SK-N-SH treated with all-trans-retinoic acid at 6 μM for 48 hours (cell line): ENCODE results near the gene PIGX.

Experiments used
- ATAC-seq: fragments of 200-7000 bp; cut with Tn5 transposase; 3 replicates; pipeline ENCODE4 v1.9.1; 2020; ENCODE audit warnings: mild to moderate bottlenecking, moderate library complexity
- ARNTL ChIP-seq: fragments of 450-650 bp; formaldehyde crosslinking; IDR thresholded peaks from 2 replicates; pipeline ENCODE4 v1.5.0; 2020; ENCODE audit warnings: low read depth, mild to moderate bottlenecking, moderate library complexity, borderline replicate concordance
- CREB5 ChIP-seq: fragments of 250-450 bp; sonication (Bioruptor Pico); IDR thresholded peaks from 2 replicates; pipeline ENCODE4 v1.5.1; 2020; ENCODE audit warnings: low read depth, mild to moderate bottlenecking, moderate library complexity
- ESRRG ChIP-seq: fragments of 250-450 bp; sonication (Bioruptor Pico); IDR thresholded peaks from 2 replicates; pipeline ENCODE4 v1.6.1; 2021; ENCODE audit warnings: mild to moderate bottlenecking
- GLIS3 ChIP-seq: fragments of 250-450 bp; sonication (Bioruptor Pico); IDR thresholded peaks from 2 replicates; pipeline ENCODE4 v1.5.0; 2020; ENCODE audit warnings: mild to moderate bottlenecking, moderate library complexity
- ISL1 ChIP-seq: fragments of 250-450 bp; sonication (Bioruptor Pico); IDR thresholded peaks from 2 replicates; pipeline ENCODE4 v2.1.2; 2022; ENCODE audit warnings: mild to moderate bottlenecking, moderate library complexity
- OSR1 ChIP-seq: fragments of 250-450 bp; sonication (Bioruptor Pico); IDR thresholded peaks from 2 replicates; pipeline ENCODE4 v1.8.0; 2022; ENCODE audit warnings: moderate library complexity, mild to moderate bottlenecking, inconsistent platforms
- POU6F1 ChIP-seq: fragments of 250-450 bp; sonication (Bioruptor Pico); IDR thresholded peaks from 2 replicates; pipeline ENCODE4 v1.8.0; 2021; ENCODE audit warnings: low read depth, mild to moderate bottlenecking, moderate library complexity, borderline replicate concordance
- RARB ChIP-seq: fragments of 250-450 bp; sonication (Bioruptor Pico); IDR thresholded peaks from 2 replicates; pipeline ENCODE4 v1.8.0; 2021; ENCODE audit warnings: mild to moderate bottlenecking, moderate library complexity
- SNAI2 ChIP-seq: fragments of 250-450 bp; sonication (Bioruptor Pico); IDR thresholded peaks from 2 replicates; pipeline ENCODE4 v1.5.0; 2020; ENCODE audit warnings: mild to moderate bottlenecking, moderate library complexity
- TCF4 ChIP-seq: fragments of 250-450 bp; sonication (Bioruptor Pico); IDR thresholded peaks from 2 replicates; pipeline ENCODE4 v1.8.0; 2021; ENCODE audit warnings: mild to moderate bottlenecking, moderate library complexity, borderline replicate concordance
- ZC3H10 ChIP-seq: fragments of 250-450 bp; sonication (Bioruptor Pico); IDR thresholded peaks from 2 replicates; pipeline ENCODE4 v1.5.1; 2021; ENCODE audit warnings: mild to moderate bottlenecking, moderate library complexity
- ZFP3 ChIP-seq: fragments of 250-450 bp; sonication (Bioruptor Pico); IDR thresholded peaks from 2 replicates; pipeline ENCODE4 v1.5.0; 2020; ENCODE audit warnings: mild to moderate bottlenecking, moderate library complexity
- ZFP30 ChIP-seq: fragments of 450-650 bp; formaldehyde crosslinking; IDR thresholded peaks from 2 replicates; pipeline ENCODE4 v1.5.0; 2022; ENCODE audit warnings: mild to moderate bottlenecking, moderate library complexity
- ZNF565 ChIP-seq: fragments of 450-650 bp; formaldehyde crosslinking; conservative IDR thresholded peaks from 2 replicates; pipeline ENCODE4 v1.5.0; 2020; ENCODE audit warnings: low read depth, mild to moderate bottlenecking, moderate library complexity
- ZNF70 ChIP-seq: fragments of 450-650 bp; formaldehyde crosslinking; IDR thresholded peaks from 2 replicates; pipeline ENCODE4 v1.5.0; 2020; ENCODE audit warnings: mild to moderate bottlenecking, moderate library complexity
- TF ChIP-seq, protein P1 (sequence below): fragments of 250-450 bp; sonication (Bioruptor Pico); IDR thresholded peaks from 2 replicates; pipeline ENCODE4 v1.5.0; 2020; ENCODE audit warnings: mild to moderate bottlenecking, moderate library complexity
- TF ChIP-seq, protein P2 (sequence below): fragments of 250-450 bp; sonication (Bioruptor Pico); IDR thresholded peaks from 2 replicates; pipeline ENCODE4 v1.8.0; 2020; ENCODE audit warnings: mild to moderate bottlenecking, moderate library complexity, borderline replicate concordance

PIGX gene

DNA sequence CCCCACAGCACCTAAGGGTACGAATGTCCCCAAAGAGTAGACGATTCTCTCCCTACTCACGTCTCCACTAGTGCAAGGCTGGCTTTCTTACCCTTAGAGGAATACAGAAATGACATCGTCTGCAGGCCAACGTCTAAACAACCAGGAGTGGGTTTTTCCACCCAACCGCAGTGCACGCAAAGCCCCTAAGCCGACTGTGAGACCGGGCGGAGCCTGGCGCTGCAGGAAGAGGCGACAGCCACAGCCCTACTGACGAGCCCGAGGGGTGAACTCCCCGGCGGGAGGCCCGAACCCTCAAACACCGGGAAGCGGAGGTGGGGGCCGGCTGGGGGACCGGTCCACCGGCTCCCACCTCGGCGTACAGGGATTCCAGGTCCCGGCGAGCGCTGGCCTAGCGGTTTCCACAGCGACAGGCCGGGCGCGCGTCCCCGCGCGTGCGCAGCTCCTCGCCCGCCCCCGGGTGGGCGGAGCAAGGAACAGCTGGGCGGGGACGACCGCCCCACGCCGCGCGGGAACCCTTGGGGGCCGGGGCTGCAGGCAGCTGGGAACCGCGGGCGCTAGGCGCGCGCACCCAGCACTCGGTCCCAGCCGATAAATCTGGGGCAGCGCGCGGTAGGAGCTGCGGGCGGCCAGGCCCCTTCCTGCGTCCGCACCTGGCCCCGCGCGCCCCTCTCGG, at the start of gene PIGX, which contains the start of gene CEP19:
Gene PIGX (plus strand): TSS at position 540 of the 676 bp plus-strand sequence.
Gene CEP19 (minus strand): TSS at position 413 of the 676 bp plus-strand sequence. CDS start 3,593 bp downstream, outside the sequence.
- peak; percentile 89 for ATAC-seq
- TF ChIP-seq, protein P1, sequence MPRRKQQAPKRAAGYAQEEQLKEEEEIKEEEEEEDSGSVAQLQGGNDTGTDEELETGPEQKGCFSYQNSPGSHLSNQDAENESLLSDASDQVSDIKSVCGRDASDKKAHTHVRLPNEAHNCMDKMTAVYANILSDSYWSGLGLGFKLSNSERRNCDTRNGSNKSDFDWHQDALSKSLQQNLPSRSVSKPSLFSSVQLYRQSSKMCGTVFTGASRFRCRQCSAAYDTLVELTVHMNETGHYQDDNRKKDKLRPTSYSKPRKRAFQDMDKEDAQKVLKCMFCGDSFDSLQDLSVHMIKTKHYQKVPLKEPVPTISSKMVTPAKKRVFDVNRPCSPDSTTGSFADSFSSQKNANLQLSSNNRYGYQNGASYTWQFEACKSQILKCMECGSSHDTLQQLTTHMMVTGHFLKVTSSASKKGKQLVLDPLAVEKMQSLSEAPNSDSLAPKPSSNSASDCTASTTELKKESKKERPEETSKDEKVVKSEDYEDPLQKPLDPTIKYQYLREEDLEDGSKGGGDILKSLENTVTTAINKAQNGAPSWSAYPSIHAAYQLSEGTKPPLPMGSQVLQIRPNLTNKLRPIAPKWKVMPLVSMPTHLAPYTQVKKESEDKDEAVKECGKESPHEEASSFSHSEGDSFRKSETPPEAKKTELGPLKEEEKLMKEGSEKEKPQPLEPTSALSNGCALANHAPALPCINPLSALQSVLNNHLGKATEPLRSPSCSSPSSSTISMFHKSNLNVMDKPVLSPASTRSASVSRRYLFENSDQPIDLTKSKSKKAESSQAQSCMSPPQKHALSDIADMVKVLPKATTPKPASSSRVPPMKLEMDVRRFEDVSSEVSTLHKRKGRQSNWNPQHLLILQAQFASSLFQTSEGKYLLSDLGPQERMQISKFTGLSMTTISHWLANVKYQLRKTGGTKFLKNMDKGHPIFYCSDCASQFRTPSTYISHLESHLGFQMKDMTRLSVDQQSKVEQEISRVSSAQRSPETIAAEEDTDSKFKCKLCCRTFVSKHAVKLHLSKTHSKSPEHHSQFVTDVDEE (CRISPR knock-in tag): 0 out of 2 replicates have a peak, but pooled peaks have one; percentile 52
- TF ChIP-seq GLIS3 (CRISPR knock-in tag): no peak
- TF ChIP-seq, all 23 proteins: peak for 1

- TF ChIP-seq ZFP30 (CRISPR knock-in tag) (no peak), TCF4 (CRISPR knock-in tag) (no peak), ZC3H10 (CRISPR knock-in tag) (no peak)
- peak; percentile 60 for ATAC-seq
Measured at GRCh38 chr3:196662711-196663571, 49.2 kb upstream of the PIGX start.

DNA sequence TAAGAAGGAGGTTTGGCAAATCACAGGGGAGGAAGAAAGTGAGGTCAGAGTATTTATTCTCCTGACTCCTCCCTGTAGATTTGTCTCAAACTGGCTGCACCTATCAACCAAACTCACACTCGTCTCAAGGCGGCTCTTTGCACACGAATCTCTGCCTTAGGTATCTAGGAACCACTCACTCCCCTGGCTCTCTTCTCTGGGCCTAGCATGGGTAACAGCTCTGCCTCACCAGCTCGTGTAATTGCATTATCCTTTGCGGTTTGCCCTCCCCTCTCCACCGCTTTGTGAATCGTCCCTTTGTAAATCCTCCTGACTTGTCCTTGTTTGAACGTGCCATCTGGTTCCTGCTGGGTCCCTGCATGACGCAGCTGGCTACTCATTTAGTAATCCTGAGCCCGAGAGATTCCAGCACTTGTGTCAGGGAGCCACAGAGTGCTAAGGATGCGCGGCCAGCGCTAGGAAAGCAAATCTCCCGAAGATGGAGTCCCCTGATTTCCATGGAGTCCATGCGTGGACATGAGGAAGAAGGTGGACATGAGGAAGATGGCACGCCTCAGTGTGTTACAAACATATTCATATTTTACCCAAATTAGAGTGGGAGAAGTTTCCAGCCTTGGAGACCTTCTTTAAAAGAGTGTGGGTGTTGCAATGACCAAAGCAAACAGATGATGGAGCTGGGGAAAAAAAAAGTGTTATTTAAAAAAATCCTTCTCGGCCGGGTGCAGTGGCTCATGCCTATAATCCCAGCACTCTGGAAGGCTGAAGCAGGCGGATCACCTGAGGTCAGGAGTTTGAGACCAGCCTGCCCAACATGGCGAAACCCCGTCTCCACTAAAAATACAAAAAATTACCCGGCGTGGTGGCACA, 45.9 kb upstream of the PIGX start:
- TF ChIP-seq ISL1 (CRISPR knock-in tag) (peak; percentile 40; the same call in 1 of the 2 replicates), CREB5 (no peak), ZFP30 (CRISPR knock-in tag) (no peak), ZNF70 (CRISPR knock-in tag) (no peak), ARNTL (CRISPR knock-in tag) (no peak)
- TF ChIP-seq, protein P1 (CRISPR knock-in tag): no peak
- ATAC-seq: peak; percentile 69

DNA sequence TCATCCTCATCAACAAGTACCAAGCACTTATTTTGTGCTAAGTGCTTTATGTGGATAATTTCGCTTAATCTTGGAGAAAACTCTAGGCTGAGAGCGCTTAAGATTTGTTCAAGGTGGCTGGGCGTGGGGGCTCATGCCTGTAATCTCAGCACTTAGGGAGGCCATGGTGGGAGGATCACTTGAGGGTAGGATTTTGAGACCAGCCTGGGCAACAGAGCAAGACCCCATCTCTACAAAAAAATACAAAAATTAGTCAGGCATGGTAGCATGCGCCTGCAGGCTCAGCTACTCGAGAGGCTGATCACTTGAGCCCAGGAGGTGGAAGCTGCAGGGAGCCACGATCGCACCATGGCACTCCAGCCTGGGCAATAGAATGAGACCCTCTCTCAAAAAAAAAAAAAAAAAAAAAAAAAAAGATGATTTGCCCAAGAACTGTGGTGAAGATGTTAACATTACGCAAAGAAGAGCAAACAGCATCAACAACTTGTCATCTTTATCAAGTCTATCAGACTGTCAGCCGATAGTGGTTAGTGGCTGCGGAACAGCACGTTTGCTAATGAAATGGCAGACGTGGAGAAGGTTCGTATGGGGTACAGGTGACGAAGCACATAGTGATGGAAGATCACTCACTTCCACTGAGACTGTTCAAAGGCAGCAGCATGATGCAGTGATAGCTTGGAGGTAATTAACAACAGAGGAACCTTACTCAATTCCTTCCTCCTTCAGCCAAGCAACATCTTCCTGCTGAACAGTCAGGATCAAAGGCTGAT, 44.9 kb upstream of the PIGX start:
- no peak for ATAC-seq
- TF ChIP-seq ZFP3 (CRISPR knock-in tag) (no peak), ZFP30 (CRISPR knock-in tag) (no peak), ESRRG (CRISPR knock-in tag) (no peak)

- no peak for ATAC-seq
- TF ChIP-seq, protein P2, sequence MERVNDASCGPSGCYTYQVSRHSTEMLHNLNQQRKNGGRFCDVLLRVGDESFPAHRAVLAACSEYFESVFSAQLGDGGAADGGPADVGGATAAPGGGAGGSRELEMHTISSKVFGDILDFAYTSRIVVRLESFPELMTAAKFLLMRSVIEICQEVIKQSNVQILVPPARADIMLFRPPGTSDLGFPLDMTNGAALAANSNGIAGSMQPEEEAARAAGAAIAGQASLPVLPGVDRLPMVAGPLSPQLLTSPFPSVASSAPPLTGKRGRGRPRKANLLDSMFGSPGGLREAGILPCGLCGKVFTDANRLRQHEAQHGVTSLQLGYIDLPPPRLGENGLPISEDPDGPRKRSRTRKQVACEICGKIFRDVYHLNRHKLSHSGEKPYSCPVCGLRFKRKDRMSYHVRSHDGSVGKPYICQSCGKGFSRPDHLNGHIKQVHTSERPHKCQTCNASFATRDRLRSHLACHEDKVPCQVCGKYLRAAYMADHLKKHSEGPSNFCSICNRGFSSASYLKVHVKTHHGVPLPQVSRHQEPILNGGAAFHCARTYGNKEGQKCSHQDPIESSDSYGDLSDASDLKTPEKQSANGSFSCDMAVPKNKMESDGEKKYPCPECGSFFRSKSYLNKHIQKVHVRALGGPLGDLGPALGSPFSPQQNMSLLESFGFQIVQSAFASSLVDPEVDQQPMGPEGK: no peak
- no peak for TF ChIP-seq CREB5
- TF ChIP-seq ZNF565 (CRISPR knock-in tag): no peak
- TF ChIP-seq POU6F1 (CRISPR knock-in tag): no peak
- TF ChIP-seq OSR1 (CRISPR knock-in tag): no peak
- no peak for TF ChIP-seq RARB
- TF ChIP-seq TCF4 (CRISPR knock-in tag): no peak
- TF ChIP-seq SNAI2 (CRISPR knock-in tag): no peak
Measured at GRCh38 chr3:196670339-196670738, 41.8 kb upstream of the PIGX start.
